Kidney (tissue), 14 donors: ENCODE results near the gene GP5. TPM values are rescaled to one million over a fixed set of nuclear protein-coding genes. Genes with fewer than 3 reads are reported as not detected.

ENCODE experiments used
- DNase-seq, 5 donors: peaks; one replicate each; pipeline ENCODE4 v3.0.0-alpha.2; 2013 to 2020
- FAIRE-seq: peaks from 2 replicates; lab custom pipeline; 2012; peaks lifted over from hg19 to GRCh38; lab: Jason Lieb, UNC
- H3K27ac ChIP-seq, 2 donors: one replicate each; pipeline ENCODE4 v1.7.0; 2013; ENCODE audit warnings: low read depth in 2 of 2, low read length in 2 of 2, inconsistent platforms in 1 of 2
- H3K27me3 ChIP-seq: one replicate; pipeline ENCODE4 v1.7.1; 2013; ENCODE audit warnings: low read length, inconsistent platforms; ENCODE audit not compliant: control insufficient read depth, insufficient read depth
- H3K36me3 ChIP-seq, 3 donors: one replicate each; pipeline versions ENCODE4 v1.7.0 to v1.7.1; 2013; ENCODE audit warnings: low read length in 3 of 3, control low read depth in 1 of 3, inconsistent platforms in 1 of 3; ENCODE audit not compliant: insufficient read depth in 3 of 3, control insufficient read depth in 2 of 3
- H3K4me1 ChIP-seq, 3 donors: one replicate each; pipeline versions ENCODE4 v1.7.0 to v1.7.1; 2013; ENCODE audit warnings: low read length in 3 of 3, inconsistent platforms in 1 of 3, low read depth in 1 of 3; ENCODE audit not compliant: control insufficient read depth in 2 of 3, insufficient read depth in 2 of 3
- H3K4me3 ChIP-seq, 3 donors: one replicate each; pipeline versions ENCODE4 v1.7.0 to v1.8.1; 2013; ENCODE audit warnings: low read length in 3 of 3, control low read depth in 1 of 3, inconsistent platforms in 1 of 3
- H3K9ac ChIP-seq, 3 donors: one replicate each; pipeline versions ENCODE4 v1.7.0 to v1.7.1; 2013; ENCODE audit warnings: low read length in 3 of 3, control low read depth in 1 of 3, inconsistent platforms in 1 of 3
- H3K9me3 ChIP-seq, 3 donors: one replicate each; pipeline versions ENCODE4 v1.7.0 to v1.7.1; 2013; ENCODE audit warnings: low read length in 3 of 3, control low read depth in 1 of 3, inconsistent platforms in 1 of 3; ENCODE audit not compliant: control insufficient read depth in 2 of 3, insufficient read depth in 1 of 3
- intact Hi-C: fragments of 100-400 bp; cut with DNase I; formaldehyde crosslinking; loops from one replicate; pipeline ENCODE4 v1.11.1; 2022
- polyA plus RNA-seq: library from polyadenylated mRNA; stranded (reverse); fragments of 350-450 nt; fragmentation: Illumina TruSeq; extraction: RNeasy Lipid Tissue Mini Kit (QIAGEN cat#74804); gene quantifications from one replicate; pipeline ENCODE4 v1.2.3, GENCODE V29; 2014; ENCODE audit warnings: low read depth, low replicate concordance; ENCODE audit not compliant: insufficient read depth
- total RNA-seq: library from RNA; stranded (reverse); fragmentation: NEBNext Ultra II Directional; extraction: Animal tissue kit (Norgen Biotek cat#: 25700); gene quantifications from one replicate; pipeline ENCODE4 v1.2.1, GENCODE V29; 2021
- TF ChIP-seq, protein P1 (sequence below): IDR thresholded peaks from 3 replicates; pipeline ENCODE4 v1.5.1; 2012; ENCODE audit warnings: mild to moderate bottlenecking, moderate library complexity, borderline replicate concordance; ENCODE audit not compliant: insufficient read depth; ENCODE audit errors: extremely low read depth
- donor health status: control.
- donor health status: control.
- donor health status: control.
- donor health status: control.
- donor health status: control.
- donor health status: DM: yes; HTN: yes; CAD: no.
- donor health status: Normal renal cell carcinoma (clear cell type).

Gene GP5
- total and polyA plus RNA-seq, 2 donors from 2014 or later: 0.22 TPM; not detected in 1

DNA sequence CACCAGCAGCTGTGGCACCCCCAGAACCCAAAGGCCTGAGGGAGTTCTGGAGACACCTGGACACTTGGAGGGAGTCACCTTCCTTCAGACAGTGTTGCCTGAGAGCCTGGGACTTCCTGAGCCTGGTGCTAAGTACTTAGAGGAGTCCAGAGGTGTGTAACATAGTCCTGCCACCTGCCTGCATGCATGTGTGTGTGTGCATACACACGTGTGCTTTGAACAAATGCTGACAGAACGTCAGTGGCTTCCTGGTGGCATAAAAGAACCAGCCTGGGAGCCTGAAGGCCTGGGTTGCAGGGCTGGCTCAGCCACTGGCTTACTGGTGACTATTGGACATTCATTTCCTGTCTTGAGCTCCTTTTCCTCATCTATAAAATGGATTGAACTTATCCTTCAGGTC is 44.8 kb downstream of the GP5 start:
- no peak overlapping the region for H3K4me3 ChIP-seq
- intact Hi-C loops: no loop called here
- DNase-seq (no peak), FAIRE-seq (no peak)
- H3K27me3 ChIP-seq: no peaks in the 10 kb centered on the region
- H3K4me1 ChIP-seq: no peaks in the 10 kb centered on the region
- no peaks in the 10 kb centered on the region for H3K9me3 ChIP-seq
- H3K36me3 ChIP-seq: no peaks in the 10 kb centered on the region
- TF ChIP-seq, protein P1, sequence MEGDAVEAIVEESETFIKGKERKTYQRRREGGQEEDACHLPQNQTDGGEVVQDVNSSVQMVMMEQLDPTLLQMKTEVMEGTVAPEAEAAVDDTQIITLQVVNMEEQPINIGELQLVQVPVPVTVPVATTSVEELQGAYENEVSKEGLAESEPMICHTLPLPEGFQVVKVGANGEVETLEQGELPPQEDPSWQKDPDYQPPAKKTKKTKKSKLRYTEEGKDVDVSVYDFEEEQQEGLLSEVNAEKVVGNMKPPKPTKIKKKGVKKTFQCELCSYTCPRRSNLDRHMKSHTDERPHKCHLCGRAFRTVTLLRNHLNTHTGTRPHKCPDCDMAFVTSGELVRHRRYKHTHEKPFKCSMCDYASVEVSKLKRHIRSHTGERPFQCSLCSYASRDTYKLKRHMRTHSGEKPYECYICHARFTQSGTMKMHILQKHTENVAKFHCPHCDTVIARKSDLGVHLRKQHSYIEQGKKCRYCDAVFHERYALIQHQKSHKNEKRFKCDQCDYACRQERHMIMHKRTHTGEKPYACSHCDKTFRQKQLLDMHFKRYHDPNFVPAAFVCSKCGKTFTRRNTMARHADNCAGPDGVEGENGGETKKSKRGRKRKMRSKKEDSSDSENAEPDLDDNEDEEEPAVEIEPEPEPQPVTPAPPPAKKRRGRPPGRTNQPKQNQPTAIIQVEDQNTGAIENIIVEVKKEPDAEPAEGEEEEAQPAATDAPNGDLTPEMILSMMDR: no peak
- no peak overlapping the region for H3K9ac ChIP-seq
- H3K27ac ChIP-seq: no peak overlapping the region

DNA sequence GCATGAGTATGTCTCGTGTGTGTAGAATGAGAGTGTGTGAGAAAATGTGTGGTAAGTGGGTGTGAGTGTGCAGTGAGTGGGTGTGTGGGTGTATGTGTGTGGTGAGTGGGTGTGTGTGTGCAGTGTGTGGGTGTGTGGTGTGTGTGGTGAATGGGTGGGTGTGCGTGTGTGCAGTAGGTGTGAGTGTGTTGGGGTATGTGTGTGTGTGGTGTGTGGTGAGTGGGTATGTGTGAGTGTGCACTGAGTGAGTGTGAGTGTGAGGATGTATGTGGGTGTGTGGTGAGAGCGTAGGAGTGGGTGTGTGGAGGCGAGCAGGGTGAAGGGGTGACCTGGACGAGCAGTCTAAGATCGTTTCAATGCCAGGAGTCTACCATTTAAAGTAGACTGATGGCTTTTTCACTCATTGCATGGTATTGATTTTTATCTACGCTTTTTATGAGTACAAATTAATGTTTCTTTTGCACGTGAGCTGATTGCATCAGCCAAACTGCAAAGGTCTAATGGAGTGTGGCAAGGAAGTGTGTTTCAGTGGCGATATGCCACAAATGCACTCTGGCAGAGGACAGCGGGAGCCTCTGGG is 46.3 kb downstream of the GP5 start:
- DNase-seq (no peak), FAIRE-seq (no peak)
- intact Hi-C loops: no loop called here

DNA sequence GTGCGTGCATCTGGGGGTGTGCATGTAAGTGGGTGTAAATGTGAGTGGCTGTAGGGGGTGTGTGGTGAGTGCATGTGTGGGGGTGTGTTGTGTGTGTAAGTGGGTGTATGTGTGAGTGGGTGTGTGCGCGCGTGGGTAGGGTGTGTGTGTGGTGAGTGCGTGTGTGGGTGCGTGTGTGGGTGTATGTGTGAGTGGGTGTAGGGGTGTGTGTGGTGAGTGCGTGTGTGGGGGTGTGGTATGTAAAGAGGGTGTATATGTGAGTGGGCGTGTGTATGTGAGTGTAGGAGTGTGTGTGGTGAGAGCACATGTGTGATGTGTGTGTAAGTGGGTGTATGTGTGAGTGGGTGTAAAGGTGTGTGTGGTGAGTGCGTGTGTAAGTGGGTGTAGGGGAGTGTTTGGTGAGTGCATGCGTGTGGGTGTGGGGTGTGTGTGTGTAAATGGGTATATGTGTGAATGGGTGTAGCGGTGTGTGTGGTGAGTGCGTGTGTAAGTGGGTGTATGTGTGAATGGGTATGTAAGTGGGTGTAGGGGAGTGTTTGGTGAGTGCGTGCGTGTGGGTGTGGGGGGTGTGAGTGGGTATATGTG is 47.0 kb downstream of the GP5 start:
- H3K9ac ChIP-seq: no peak overlapping the region
- intact Hi-C loops: no loop called here
- TF ChIP-seq, protein P1: no peak
- H3K4me3 ChIP-seq: no peak overlapping the region
- H3K36me3 ChIP-seq: no peaks in the 10 kb centered on the region
- FAIRE-seq (no peak), DNase-seq (no peak)
- H3K27me3 ChIP-seq: no peaks in the 10 kb centered on the region
- H3K27ac ChIP-seq: no peak overlapping the region
- no peaks in the 10 kb centered on the region for H3K4me1 ChIP-seq
- no peaks in the 10 kb centered on the region for H3K9me3 ChIP-seq

More for the DNA sequence above, 46.3 kb downstream of the GP5 start:
- no peaks in the 10 kb centered on the region for H3K9me3 ChIP-seq
- H3K4me3 ChIP-seq: no peak overlapping the region
- TF ChIP-seq, protein P1: no peak
- H3K27me3 ChIP-seq: no peaks in the 10 kb centered on the region
- H3K9ac ChIP-seq: no peak overlapping the region
- H3K27ac ChIP-seq: no peak overlapping the region
- H3K36me3 ChIP-seq: no peaks in the 10 kb centered on the region
- no peaks in the 10 kb centered on the region for H3K4me1 ChIP-seq
